Measurements from ENCODE around the gene CCL22. TPM values are rescaled to one million over a fixed set of nuclear protein-coding genes. Genes with fewer than 3 reads are reported as not detected.

Gene CCL22
- total and polyA plus RNA-seq, 2 donors from 2014 or later = 1.3 TPM; not detected in 1

DNA sequence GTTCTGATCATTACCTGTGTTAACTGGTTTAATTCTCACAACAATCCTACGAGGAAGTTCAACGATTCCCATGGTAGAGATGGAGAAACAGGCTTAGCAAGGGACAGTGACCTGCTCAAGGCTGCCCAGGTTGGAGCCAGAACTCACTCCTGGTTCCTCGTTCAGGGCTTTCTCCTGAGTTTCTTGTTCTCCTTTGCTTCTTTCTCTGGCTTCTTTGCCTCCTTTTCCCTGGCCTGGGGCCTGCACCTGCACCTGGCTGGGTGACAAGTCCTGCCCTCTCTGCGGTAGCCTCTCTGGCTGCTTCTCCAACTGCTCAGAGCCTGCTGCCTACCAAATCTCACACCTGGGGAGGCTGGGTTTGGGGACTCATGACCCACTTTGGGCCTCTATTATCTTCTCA lies 2.8 kb downstream of the CCL22 start:
- Histone ChIP-seq H3K4me3 (ENCODE audit: low read length in 3 of 3) (no peak overlapping the region), H3K27ac (ENCODE audit: low read depth in 2 of 2, low read length in 2 of 2) (no peak overlapping the region), H3K9me3 (ENCODE audit: control insufficient read depth in 2 of 3, insufficient read depth in 1 of 3, low read length in 3 of 3) (no peaks in the 10 kb centered on the region), H3K9ac (ENCODE audit: low read length in 3 of 3) (peak overlapping the region in 2 of 3 donors; percentile 1 to 41), H3K4me1 (ENCODE audit: control insufficient read depth in 2 of 3, insufficient read depth in 2 of 3, low read depth in 1 of 3, low read length in 3 of 3) (peaks cover 0 to 5% (median 4%) of the 10 kb centered on the region in 3 donors), H3K36me3 (ENCODE audit: control insufficient read depth in 2 of 3, insufficient read depth in 3 of 3, low read length in 3 of 3) (no peaks in the 10 kb centered on the region), H3K27me3 (ENCODE audit: control insufficient read depth, insufficient read depth, low read length) (no peaks in the 10 kb centered on the region)
- TF ChIP-seq, protein P1, sequence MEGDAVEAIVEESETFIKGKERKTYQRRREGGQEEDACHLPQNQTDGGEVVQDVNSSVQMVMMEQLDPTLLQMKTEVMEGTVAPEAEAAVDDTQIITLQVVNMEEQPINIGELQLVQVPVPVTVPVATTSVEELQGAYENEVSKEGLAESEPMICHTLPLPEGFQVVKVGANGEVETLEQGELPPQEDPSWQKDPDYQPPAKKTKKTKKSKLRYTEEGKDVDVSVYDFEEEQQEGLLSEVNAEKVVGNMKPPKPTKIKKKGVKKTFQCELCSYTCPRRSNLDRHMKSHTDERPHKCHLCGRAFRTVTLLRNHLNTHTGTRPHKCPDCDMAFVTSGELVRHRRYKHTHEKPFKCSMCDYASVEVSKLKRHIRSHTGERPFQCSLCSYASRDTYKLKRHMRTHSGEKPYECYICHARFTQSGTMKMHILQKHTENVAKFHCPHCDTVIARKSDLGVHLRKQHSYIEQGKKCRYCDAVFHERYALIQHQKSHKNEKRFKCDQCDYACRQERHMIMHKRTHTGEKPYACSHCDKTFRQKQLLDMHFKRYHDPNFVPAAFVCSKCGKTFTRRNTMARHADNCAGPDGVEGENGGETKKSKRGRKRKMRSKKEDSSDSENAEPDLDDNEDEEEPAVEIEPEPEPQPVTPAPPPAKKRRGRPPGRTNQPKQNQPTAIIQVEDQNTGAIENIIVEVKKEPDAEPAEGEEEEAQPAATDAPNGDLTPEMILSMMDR (IDR thresholded peaks at IDR 0.05; ENCODE audit: borderline replicate concordance, extremely low read depth, insufficient read depth) = no peak
- intact Hi-C loops (cut with DNase I) = no loop called here
- DNase-seq = peak in 1 of 5 donors; percentile 37
- FAIRE-seq = no peak

DNA sequence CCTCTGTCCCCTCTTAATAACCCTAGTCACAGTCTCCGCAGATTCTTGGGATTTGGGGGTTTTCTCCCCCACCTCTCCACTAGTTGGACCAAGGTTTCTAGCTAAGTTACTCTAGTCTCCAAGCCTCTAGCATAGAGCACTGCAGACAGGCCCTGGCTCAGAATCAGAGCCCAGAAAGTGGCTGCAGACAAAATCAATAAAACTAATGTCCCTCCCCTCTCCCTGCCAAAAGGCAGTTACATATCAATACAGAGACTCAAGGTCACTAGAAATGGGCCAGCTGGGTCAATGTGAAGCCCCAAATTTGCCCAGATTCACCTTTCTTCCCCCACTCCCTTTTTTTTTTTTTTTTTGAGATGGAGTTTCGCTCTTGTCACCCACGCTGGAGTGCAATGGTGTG lies 5.6 kb downstream of the CCL22 start:
- Histone ChIP-seq H3K9ac (ENCODE audit: low read length in 3 of 3) (no peak overlapping the region), H3K4me3 (ENCODE audit: low read length in 3 of 3) (no peak overlapping the region), H3K27ac (ENCODE audit: low read depth in 2 of 2, low read length in 2 of 2) (no peak overlapping the region), H3K4me1 (ENCODE audit: control insufficient read depth in 2 of 3, insufficient read depth in 2 of 3, low read depth in 1 of 3, low read length in 3 of 3) (peaks cover 0 to 10% (median 9%) of the 10 kb centered on the region in 3 donors), H3K36me3 (ENCODE audit: control insufficient read depth in 2 of 3, insufficient read depth in 3 of 3, low read length in 3 of 3) (no peaks in the 10 kb centered on the region), H3K27me3 (ENCODE audit: control insufficient read depth, insufficient read depth, low read length) (no peaks in the 10 kb centered on the region), H3K9me3 (ENCODE audit: control insufficient read depth in 2 of 3, insufficient read depth in 1 of 3, low read length in 3 of 3) (no peaks in the 10 kb centered on the region)
- FAIRE-seq = no peak
- TF ChIP-seq, protein P1 (IDR thresholded peaks at IDR 0.05; ENCODE audit: borderline replicate concordance, extremely low read depth, insufficient read depth) = no peak
- no peak for DNase-seq
- intact Hi-C loops (cut with DNase I) = no loop called here

DNA sequence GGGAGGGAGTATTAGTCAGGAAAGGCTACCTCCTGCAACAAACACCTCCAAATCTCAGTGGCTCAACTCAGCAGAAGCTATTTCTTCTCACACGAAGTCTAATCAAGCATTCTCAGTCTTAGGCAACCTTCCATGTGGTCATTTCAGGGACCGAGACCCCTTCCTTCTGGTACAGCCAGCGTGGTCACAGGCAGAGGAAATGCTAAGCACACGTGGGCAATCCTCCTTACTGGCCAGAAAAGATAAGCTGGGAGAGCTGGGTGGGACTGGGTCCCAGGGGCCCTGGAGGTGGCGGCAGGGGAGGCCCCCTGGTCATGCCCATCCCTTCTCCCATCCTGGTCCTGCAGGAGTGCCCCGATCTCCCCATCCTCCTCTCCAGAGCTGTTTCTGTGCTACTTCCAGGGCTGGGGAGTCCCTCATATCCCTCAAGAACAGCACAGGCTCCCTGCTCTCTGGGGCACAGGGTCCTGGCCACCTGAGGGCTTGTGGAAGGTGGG lies 8.0 kb downstream of the CCL22 start:
- H3K9ac ChIP-seq (ENCODE audit: low read length in 3 of 3) = no peak overlapping the region
- no peak for FAIRE-seq
- no peak overlapping the region for H3K4me3 ChIP-seq (ENCODE audit: low read length in 3 of 3)
- TF ChIP-seq, protein P1 (IDR thresholded peaks at IDR 0.05; ENCODE audit: borderline replicate concordance, extremely low read depth, insufficient read depth) = no peak
- H3K36me3 ChIP-seq (ENCODE audit: control insufficient read depth in 2 of 3, insufficient read depth in 3 of 3, low read length in 3 of 3) = no peaks in the 10 kb centered on the region
- H3K9me3 ChIP-seq (ENCODE audit: control insufficient read depth in 2 of 3, insufficient read depth in 1 of 3, low read length in 3 of 3) = no peaks in the 10 kb centered on the region
- intact Hi-C loops (cut with DNase I) = no loop called here
- DNase-seq = no peak
- H3K4me1 ChIP-seq (ENCODE audit: control insufficient read depth in 2 of 3, insufficient read depth in 2 of 3, low read depth in 1 of 3, low read length in 3 of 3) = peaks cover 0 to 10% (median 5%) of the 10 kb centered on the region in 3 donors
- no peaks in the 10 kb centered on the region for H3K27me3 ChIP-seq (ENCODE audit: control insufficient read depth, insufficient read depth, low read length)
- H3K27ac ChIP-seq (ENCODE audit: low read depth in 2 of 2, low read length in 2 of 2) = peak overlapping the region; percentile 33 to 48
